HEK293T (cell line): ENCODE results near the gene DNAH9.

Source experiments
- CTCF ChIA-PET: fragments of 350-600 bp; formaldehyde crosslinking; extraction: SDS; loops from one replicate; lab custom pipeline; 2021; ENCODE audit warnings: antibody characterized with exemption, inconsistent platforms; lab: Yijun Ruan, JAX
- POLR2A ChIA-PET: fragments of 350-600 bp; formaldehyde crosslinking; extraction: SDS; loops from one replicate; lab custom pipeline; 2020; ENCODE audit warnings: antibody characterized with exemption, inconsistent platforms; lab: Yijun Ruan, JAX
- DNase-seq: peaks from one replicate; pipeline ENCODE4 v3.0.0; 2012; ENCODE audit warnings: mixed read lengths; ENCODE audit errors: extremely low spot score
- ARNT ChIP-seq: fragments of 450-650 bp; IDR thresholded peaks from 2 replicates; pipeline ENCODE4 v1.6.1; 2017; ENCODE audit warnings: mild to moderate bottlenecking
- BHLHE40 ChIP-seq: fragments of 450-650 bp; IDR thresholded peaks from 2 replicates; pipeline ENCODE4 v1.6.1; 2016; ENCODE audit warnings: mild to moderate bottlenecking, moderate library complexity, borderline replicate concordance
- CTBP1 ChIP-seq: fragments of 450-650 bp; IDR thresholded peaks from 2 replicates; pipeline ENCODE4 v1.6.1; 2016; ENCODE audit warnings: borderline replicate concordance
- ELF4 ChIP-seq: fragments of 450-650 bp; IDR thresholded peaks from 2 replicates; pipeline ENCODE4 v1.6.1; 2017; ENCODE audit warnings: antibody characterized with exemption
- FOXA1 ChIP-seq: fragments of 450-650 bp; IDR thresholded peaks from 2 replicates; pipeline ENCODE4 v1.6.1; 2016; ENCODE audit warnings: mild to moderate bottlenecking
- FOXK2 ChIP-seq: fragments of 450-650 bp; IDR thresholded peaks from 2 replicates; pipeline ENCODE4 v1.6.1; 2016; ENCODE audit warnings: mild to moderate bottlenecking
- FOXM1 ChIP-seq: fragments of 450-650 bp; IDR thresholded peaks from 2 replicates; pipeline ENCODE4 v1.6.1; 2017; ENCODE audit warnings: mild to moderate bottlenecking, borderline replicate concordance
- HDGF ChIP-seq: fragments of 450-650 bp; IDR thresholded peaks from 2 replicates; pipeline ENCODE4 v1.6.1; 2017; ENCODE audit warnings: antibody characterized with exemption, borderline replicate concordance
- L3MBTL2 ChIP-seq: fragments of 450-650 bp; conservative IDR thresholded peaks from 2 replicates; pipeline ENCODE4 v1.6.1; 2016; ENCODE audit warnings: mild to moderate bottlenecking
- LEF1 ChIP-seq: fragments of 450-650 bp; IDR thresholded peaks from 2 replicates; pipeline ENCODE4 v1.6.1; 2017; ENCODE audit warnings: mild to moderate bottlenecking, borderline replicate concordance
- NFRKB ChIP-seq: fragments of 450-650 bp; IDR thresholded peaks from 2 replicates; pipeline ENCODE4 v1.6.1; 2016; ENCODE audit warnings: mild to moderate bottlenecking, moderate library complexity
- SP1 ChIP-seq: fragments of 450-650 bp; IDR thresholded peaks from 2 replicates; pipeline ENCODE4 v1.6.1; 2017
- SUZ12 ChIP-seq: fragments of 450-650 bp; IDR thresholded peaks from 2 replicates; pipeline ENCODE4 v1.6.1; 2016; ENCODE audit warnings: mild to moderate bottlenecking
- TARDBP ChIP-seq: fragments of 450-650 bp; IDR thresholded peaks from 2 replicates; pipeline ENCODE4 v1.6.1; 2016
- ZNF384 ChIP-seq: fragments of 450-650 bp; IDR thresholded peaks from 2 replicates; pipeline ENCODE4 v1.6.1; 2016
- TF ChIP-seq, protein P1 (sequence below): fragments of 450-650 bp; IDR thresholded peaks from 2 replicates; pipeline ENCODE4 v1.6.1; 2016

Gene DNAH9

DNA sequence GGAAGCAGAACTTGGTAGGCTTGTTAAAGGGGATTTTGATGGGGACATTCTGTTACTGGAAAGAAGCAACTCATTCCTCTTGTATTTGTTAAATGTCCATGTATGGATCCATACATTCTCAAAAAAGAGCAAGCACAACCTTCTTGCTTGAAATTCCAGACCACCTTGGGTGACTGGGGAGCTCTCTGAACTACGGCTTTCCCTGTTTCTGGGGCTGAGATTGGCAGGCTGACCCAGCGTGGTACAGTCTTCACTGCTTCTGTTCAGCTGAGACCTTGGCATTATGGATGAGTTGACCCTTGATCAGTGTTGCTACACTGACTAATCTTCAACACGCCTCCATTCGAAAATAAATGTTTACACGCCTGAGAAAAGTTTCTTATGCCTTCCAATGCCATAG is 38.5 kb downstream of the DNAH9 start:
- ChIA-PET POLR2A (no interaction called here), CTCF (interaction anchor here (1.6 kb wide), 1 partner anchor 8 kb away, joined by 8 read pairs; no protein-coding TSS in a partner anchor)
- TF ChIP-seq ARNT, result no peak
- no peak for TF ChIP-seq NFRKB
- no peak for TF ChIP-seq TARDBP
- no peak for TF ChIP-seq SUZ12
- no peak for TF ChIP-seq FOXA1
- no peak for TF ChIP-seq HDGF
- no peak for TF ChIP-seq SP1
- TF ChIP-seq ELF4, result no peak
- TF ChIP-seq, protein P1, sequence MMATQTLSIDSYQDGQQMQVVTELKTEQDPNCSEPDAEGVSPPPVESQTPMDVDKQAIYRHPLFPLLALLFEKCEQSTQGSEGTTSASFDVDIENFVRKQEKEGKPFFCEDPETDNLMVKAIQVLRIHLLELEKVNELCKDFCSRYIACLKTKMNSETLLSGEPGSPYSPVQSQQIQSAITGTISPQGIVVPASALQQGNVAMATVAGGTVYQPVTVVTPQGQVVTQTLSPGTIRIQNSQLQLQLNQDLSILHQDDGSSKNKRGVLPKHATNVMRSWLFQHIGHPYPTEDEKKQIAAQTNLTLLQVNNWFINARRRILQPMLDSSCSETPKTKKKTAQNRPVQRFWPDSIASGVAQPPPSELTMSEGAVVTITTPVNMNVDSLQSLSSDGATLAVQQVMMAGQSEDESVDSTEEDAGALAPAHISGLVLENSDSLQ, result no peak
- TF ChIP-seq ZNF384, result no peak
- no peak for DNase-seq

GRCh38 chr17:11637796-11638195 is 39.5 kb downstream of the DNAH9 start:
- TF ChIP-seq ELF4 (no peak), ZNF384 (no peak), LEF1 (no peak), FOXK2 (no peak), ARNT (no peak), SP1 (no peak), SUZ12 (no peak), FOXA1 (no peak), CTBP1 (no peak), L3MBTL2 (no peak), BHLHE40 (no peak), FOXM1 (no peak), TARDBP (no peak), HDGF (no peak), NFRKB (no peak)
- TF ChIP-seq, protein P1, result no peak
- POLR2A ChIA-PET, result no interaction called here
- no peak for DNase-seq
- CTCF ChIA-PET, result no interaction called here

- ChIA-PET CTCF (no interaction called here), POLR2A (no interaction called here)
- no peak for DNase-seq
- TF ChIP-seq ARNT, result no peak
- TF ChIP-seq SP1, result no peak
- TF ChIP-seq, protein P1, result no peak
- no peak for TF ChIP-seq FOXA1
- no peak for TF ChIP-seq ZNF384
- TF ChIP-seq SUZ12, result no peak
- TF ChIP-seq LEF1, result no peak
- no peak for TF ChIP-seq CTBP1
These were observed 40.5 kb downstream of the DNAH9 start for GRCh38 chr17:11638700-11639265.

GRCh38 chr17:11639736-11640462 is 41.6 kb downstream of the DNAH9 start:
- DNase-seq, result no peak
- CTCF ChIA-PET, result no interaction called here
- TF ChIP-seq LEF1 (no peak), FOXA1 (no peak), NFRKB (no peak), FOXK2 (no peak), FOXM1 (no peak), HDGF (no peak), SUZ12 (no peak), ELF4 (no peak), BHLHE40 (no peak), ARNT (no peak), ZNF384 (no peak), CTBP1 (no peak), TARDBP (no peak), L3MBTL2 (no peak)
- TF ChIP-seq, protein P1, result no peak
- POLR2A ChIA-PET, result no interaction called here

- DNase-seq, result no peak
- ChIA-PET POLR2A (no interaction called here), CTCF (no interaction called here)
- TF ChIP-seq CTBP1, result no peak
- no peak for TF ChIP-seq TARDBP
- TF ChIP-seq SP1, result no peak
- no peak for TF ChIP-seq SUZ12
- no peak for TF ChIP-seq ARNT
- no peak for TF ChIP-seq LEF1
- TF ChIP-seq FOXM1, result no peak
- TF ChIP-seq NFRKB, result no peak
These were observed 42.2 kb downstream of the DNAH9 start for GRCh38 chr17:11640463-11640814.
